Activated T-cell treated with anti-CD3 and anti-CD28 coated beads, Interleukin-2, amount 50 U/mL, for 48 hours (primary cell): ENCODE results near the gene SPPL2C.
A peak's percentile ranks its signal among the peaks of the same experiment; 100 is the strongest.
"Not testable (repeated sequence)": the region's sequence is repeated elsewhere in the genome, so short reads cannot be mapped to it uniquely, and the experiment has no call there.

Source experiments
- DNase-seq, 2 experiments: peaks; one replicate each; pipeline ENCODE4 v3.0.0-alpha.2; 2020

Gene SPPL2C

DNA sequence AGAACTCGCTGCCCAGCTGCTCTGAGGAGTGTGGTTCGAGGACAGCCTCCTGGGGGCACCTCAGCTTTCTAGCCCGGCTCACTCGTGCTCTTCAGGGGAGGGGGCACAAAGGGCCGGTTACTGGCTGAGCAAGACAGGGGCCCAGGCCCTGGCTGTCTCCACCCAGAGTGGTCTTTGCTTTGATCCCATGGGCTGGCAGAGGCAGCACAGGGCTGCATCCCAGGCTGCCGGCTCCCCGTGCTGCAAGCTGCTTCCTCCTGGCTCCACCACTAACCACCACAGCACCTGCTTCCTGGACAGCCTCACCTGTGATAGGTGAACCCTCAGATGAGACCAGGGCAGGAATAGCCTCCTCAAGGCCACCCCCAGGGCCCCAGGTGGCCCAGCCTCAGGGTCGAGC lies 6.8 kb downstream of the SPPL2C start:
- no peak for DNase-seq

GRCh38 chr17:45851873-45852272 lies 7.2 kb downstream of the SPPL2C start:
- DNase-seq, result no peak

DNA sequence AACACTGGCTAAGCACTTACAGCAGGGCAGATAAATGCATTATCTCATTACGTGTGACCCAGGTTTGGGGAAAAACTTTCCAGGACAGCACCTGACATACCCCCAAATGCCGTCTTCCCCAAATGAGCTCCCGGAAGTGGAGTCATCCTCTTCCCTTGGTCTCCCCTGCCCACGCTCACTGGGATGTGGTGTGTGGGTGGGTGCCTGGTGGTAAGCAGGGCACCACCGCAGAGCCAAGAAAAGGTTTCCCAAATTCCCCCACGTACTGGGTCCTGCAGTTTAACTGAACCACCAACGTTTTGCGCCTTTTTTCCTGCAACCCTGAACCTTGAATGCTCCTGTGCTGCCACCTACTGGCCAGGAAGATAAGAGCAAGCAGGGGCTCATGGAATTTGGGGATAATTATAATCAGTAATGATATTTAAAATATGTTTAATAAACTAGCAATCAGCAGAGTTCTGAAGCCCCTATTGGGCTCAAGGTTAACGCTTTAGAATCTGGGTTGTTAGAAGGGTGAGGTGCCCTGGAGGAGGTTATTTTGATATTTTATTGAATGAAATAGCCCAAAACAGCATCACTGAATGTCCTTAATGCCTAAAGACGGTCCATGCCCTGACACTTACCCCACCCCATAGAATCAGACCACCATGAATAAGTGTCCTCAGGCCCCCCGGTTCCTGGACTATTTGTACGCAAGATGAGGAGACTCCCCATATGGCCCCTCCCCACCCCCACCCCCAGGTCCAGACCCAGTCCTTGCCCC lies 8.0 kb downstream of the SPPL2C start:
- DNase-seq, result peak; percentile 78 to 82

GRCh38 chr17:45854209-45854608 lies 9.5 kb downstream of the SPPL2C start:
- DNase-seq, result no peak

- DNase-seq, result no peak
These were observed 11.1 kb downstream of the SPPL2C start for GRCh38 chr17:45855691-45856336.

DNA sequence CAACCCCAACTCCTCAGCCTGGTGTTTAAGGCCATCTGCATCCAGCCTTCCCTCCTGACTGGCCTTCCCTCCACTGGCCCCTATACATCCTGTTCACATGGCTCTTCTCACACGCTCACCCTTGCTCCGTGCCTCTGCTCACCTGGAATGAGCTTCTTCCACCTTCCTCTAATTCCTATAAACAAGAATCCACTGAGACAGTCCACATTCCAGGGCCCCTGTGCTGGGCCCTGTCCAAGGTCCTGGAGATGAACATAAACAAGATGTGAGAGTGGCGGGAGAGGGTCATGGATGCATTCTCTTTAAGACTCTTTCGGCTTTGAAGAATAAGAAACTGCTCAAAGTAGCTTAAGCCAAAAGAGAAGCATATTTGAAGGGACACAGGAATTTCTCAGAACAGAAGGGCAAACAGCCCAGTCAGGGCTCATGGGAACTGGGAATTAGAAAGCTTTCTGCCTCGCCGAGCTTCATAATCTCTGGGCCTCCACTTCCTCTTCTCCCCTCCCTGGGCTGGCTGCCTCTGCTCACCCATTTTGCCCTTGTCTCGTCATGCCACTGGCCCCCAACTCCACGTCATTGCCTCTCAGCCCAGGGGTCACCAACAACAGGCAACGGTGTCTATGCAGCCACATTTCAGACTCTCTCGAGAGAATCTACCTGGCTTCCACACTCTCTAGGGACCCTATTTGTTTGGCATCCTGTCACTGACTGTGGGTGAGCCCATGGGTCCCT lies 13.5 kb downstream of the SPPL2C start:
- no peak for DNase-seq

GRCh38 chr17:45861165-45861564 lies 16.5 kb downstream of the SPPL2C start:
- DNase-seq, result no peak

DNA sequence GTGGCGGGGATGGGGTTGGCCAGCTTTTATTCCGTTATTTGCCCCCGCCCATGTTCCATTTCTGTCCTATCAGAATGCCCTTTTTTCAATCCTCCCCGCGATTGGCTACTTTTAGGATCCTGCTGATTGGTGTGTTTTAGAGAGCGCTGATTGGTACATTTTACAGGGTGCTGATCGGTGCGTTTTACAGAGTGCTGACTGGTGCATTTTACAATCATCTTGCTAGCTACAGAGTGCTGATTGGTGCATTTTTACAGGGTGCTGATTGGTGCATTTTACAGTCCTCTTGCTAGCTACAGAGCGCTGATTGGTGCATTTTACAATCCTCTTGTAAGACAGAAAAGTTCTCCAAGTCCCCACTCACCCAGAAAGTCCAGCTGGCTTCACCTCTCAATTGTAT lies 17.4 kb downstream of the SPPL2C start:
- DNase-seq, result not testable (repeated sequence)

GRCh38 chr17:45863857-45864654 lies 19.4 kb downstream of the SPPL2C start:
- DNase-seq, result no peak

GRCh38 chr17:45867171-45867570 lies 22.5 kb downstream of the SPPL2C start:
- DNase-seq, result no peak

- DNase-seq, result no peak
These were observed 23.0 kb downstream of the SPPL2C start for GRCh38 chr17:45867702-45868101.

- DNase-seq, result no peak
These were observed 23.6 kb downstream of the SPPL2C start for GRCh38 chr17:45868276-45868675.

DNA sequence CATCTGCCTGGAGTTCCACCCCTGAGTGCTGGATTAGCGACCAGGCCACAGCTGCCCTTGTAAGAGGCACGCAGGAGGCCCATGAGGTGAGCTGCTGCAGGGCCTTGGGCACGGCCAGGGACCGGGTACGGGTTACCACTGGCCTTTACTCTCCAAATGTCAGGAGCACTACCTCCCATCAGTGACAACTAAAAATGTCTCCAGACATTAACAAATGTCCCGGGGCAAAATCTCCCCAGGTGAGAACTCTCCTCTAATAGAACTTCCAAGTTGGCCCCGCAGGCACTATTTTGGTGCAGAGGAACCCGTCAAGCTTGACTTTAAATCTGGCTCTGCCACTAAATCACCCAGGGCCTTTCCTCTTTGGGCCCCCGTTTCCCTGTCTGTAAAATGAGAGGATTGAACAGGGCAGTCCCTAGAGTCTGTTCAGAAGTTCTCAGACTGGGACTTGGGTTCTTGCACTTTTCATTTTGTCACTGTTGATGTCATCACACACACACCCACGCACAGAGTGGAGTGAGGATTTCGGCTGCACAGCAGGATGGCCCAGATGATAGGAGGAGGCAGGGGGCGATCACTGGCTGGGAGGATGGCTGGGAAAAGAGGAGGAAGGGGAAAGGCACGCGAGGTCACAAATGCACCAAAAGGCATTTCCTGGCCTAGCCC lies 25.1 kb downstream of the SPPL2C start:
- DNase-seq, result no peak

GRCh38 chr17:45870342-45870974 lies 25.8 kb downstream of the SPPL2C start:
- DNase-seq, result no peak

- peak in 1 of 2 experiments; percentile 37 for DNase-seq
These were observed 27.0 kb downstream of the SPPL2C start for GRCh38 chr17:45871718-45872117.

- DNase-seq, result peak; percentile 42 to 50
These were observed 29.0 kb downstream of the SPPL2C start for GRCh38 chr17:45873728-45874127.

GRCh38 chr17:45874151-45874550 lies 29.5 kb downstream of the SPPL2C start:
- no peak for DNase-seq

DNA sequence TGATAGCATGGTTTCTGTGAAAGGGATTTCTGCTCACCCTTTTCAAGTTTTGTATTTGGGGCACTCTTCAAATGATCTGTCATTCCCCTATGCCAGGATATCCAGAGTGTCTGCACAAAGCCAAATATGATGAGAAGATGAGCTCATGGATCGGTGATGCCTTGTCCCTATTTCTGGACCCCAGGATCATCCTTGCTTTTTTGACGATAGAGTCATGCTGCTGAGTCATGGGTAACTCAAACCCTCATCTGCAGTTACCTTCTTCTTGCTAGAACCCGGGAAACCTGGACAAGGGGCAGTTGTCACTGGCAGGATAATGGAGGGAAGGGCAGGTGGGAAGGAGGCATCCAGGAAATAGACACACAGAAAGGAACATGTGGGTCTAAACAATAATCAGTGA lies 31.9 kb downstream of the SPPL2C start:
- DNase-seq, result no peak

DNA sequence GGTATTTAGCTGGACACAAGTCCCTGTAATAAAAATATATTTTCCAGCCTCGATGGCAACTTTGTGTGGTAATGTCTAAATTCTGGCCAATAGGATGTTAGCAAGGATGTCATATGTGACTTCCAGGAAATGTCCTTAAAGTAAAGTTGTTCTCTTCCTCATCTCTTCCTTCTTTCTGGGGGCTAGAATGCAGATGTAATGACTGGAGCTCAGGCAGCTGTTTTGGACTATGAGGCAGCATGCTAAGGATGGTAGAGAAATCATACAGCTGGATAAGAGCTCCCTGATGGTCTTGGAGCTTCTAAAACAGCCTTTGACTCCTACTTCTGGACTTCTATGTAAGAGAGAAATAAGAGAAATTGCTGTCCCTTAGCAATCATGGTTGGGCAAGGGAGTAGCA lies 32.8 kb downstream of the SPPL2C start:
- no peak for DNase-seq

GRCh38 chr17:45883063-45883462 lies 38.4 kb downstream of the SPPL2C start:
- no peak for DNase-seq

- DNase-seq, result no peak
These were observed 42.2 kb downstream of the SPPL2C start for GRCh38 chr17:45886852-45887251.

DNA sequence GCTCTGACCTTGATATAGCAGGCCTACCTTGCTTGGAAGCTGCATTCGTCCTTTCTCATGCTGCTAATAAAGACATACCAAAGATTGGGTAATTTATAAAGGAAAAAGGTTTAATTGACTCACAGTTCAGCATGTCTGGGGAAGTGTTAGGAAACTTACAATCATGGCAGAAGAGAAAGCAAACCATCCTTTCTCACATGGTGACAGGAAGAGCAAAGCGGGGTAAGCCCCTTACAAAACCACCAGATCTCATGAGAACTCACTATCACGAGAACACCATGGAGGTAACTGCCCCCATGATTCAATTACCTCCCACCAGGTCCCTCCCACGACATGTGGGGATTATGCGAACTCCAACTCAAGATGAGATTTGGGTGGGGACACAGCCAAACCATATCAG lies 43.7 kb downstream of the SPPL2C start:
- DNase-seq, result no peak
